Sigmoid colon (tissue), 7 donors: Measurements from ENCODE around the gene PLEKHG3. TPM values are rescaled to one million over a fixed set of nuclear protein-coding genes. Genes with fewer than 3 reads are reported as not detected.

Source experiments
- DNase-seq: peaks from one replicate; pipeline ENCODE4 v3.0.0-alpha.2; 2019
- H3K27ac ChIP-seq, 4 donors: fragments of 200-600 bp; sonication (generic); one replicate each; pipeline ENCODE4 v1.5.1; 2016 to 2019; ENCODE audit warnings: mild to moderate bottlenecking in 1 of 4
- H3K27me3 ChIP-seq, 3 donors: fragments of 200-600 bp; sonication (generic); one replicate each; pipeline ENCODE4 v1.5.1; 2019; ENCODE audit warnings: mild to moderate bottlenecking in 1 of 3
- H3K36me3 ChIP-seq, 4 donors: fragments of 200-600 bp; sonication (generic); one replicate each; pipeline ENCODE4 v1.5.1; 2016 to 2019
- H3K4me1 ChIP-seq, 4 donors: fragments of 200-600 bp; sonication (generic); one replicate each; pipeline ENCODE4 v1.5.1; 2017 to 2019
- H3K4me3 ChIP-seq, 4 donors: fragments of 200-600 bp; sonication (generic); one replicate each; pipeline ENCODE4 v1.5.1; 2017 to 2019; ENCODE audit warnings: mild to moderate bottlenecking in 2 of 4, moderate library complexity in 1 of 4
- H3K9me3 ChIP-seq, 4 donors: fragments of 200-600 bp in 3 of 4; sonication (generic) in 3 of 4; one replicate each; pipeline versions ENCODE4 v1.5.1 to v1.6.1; 2013 to 2019
- EP300 ChIP-seq, 4 donors: sonication (generic); formaldehyde crosslinking; IDR thresholded peaks; one replicate each; pipeline ENCODE4 v1.6.1; 2017; ENCODE audit warnings: antibody characterized with exemption in 4 of 4
- POLR2A ChIP-seq, 2 donors: fragments of 450-650 bp; IDR thresholded peaks; one replicate each; pipeline ENCODE4 v1.6.1; 2016; ENCODE audit warnings: antibody characterized with exemption in 2 of 2, mild to moderate bottlenecking in 2 of 2, moderate library complexity in 2 of 2
- POLR2AphosphoS5 ChIP-seq, 4 donors: sonication (generic); formaldehyde crosslinking; IDR thresholded peaks; one replicate each; pipeline ENCODE4 v1.6.1; 2017; ENCODE audit warnings: antibody characterized with exemption in 4 of 4
- WGBS, 2 donors: extraction: QIAGEN DNeasy Blood & Tissue Kit; methylation state at CpG; one replicate each; pipeline ENCODE4 v1.1.7; 2013; 5-methylcytosine and 5-hydroxymethylcytosine counted together
- intact Hi-C: fragments of 100-400 bp; cut with DNase I; formaldehyde crosslinking; loops from one replicate; pipeline ENCODE4 v1.15.1; 2023
- polyA plus RNA-seq, 3 donors: library from polyadenylated mRNA; stranded (reverse); fragments of 200-250 nt; gene quantifications; one replicate each; pipeline ENCODE4 v1.2.3, GENCODE V29; 2013
- total RNA-seq, 4 donors: library from RNA; depleted of rRNA; stranded (reverse); fragments of >200 nt; gene quantifications; one replicate each; pipeline ENCODE4 v1.1.0, GENCODE V29; 2016
- TF ChIP-seq, protein P1 (sequence below), 4 experiments: fragments of 450-650 bp in 3 of 4; fragments of 200-600 bp in 1 of 4; IDR thresholded peaks; one replicate each; pipeline ENCODE4 v1.5.1; 2016 to 2019; ENCODE audit warnings: antibody characterized with exemption in 4 of 4, mild to moderate bottlenecking in 3 of 4, moderate library complexity in 2 of 4
- donor health status: healthy with polysubstance abuse.
- donor health status: Bipolar disorder and iron deficiency.
- donor health status: healthy.

The PLEKHG3 gene
- total and polyA plus RNA-seq, 7 donors: 16.9 to 67.9 (median 34.4) TPM

DNA sequence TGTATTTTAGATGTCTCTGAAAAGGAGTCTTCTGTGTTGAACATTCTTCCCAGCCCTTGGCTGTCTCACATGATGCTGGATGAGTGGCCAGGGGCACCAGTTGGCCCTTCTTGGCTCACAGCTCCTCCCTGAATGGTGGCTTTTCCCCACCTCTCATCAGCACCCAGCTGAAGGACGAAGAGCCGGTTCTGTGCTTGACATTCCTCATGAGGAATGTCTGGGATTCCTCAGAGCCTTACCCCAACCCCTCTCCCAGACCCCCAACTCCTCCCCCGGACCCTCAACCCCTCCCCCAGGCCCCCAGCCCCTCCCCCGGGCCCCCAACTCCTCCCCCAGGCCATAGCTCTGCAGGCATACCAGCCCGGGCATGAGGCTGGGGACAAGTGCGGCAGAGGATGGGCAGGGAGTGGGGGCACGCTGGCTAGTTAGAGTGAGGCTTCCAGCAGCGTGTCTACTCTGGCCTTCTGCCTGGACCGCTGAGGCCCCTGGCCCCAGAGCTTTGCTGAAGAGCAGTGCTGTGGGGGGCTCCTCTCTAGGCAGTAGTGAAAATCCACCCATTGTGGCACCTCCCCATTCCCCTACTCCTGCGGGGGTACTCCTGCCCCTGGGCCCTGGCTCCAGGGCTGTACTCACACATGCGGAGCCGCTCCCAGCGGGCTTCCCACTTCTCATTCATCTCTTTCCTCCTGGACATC, 64.3 kb downstream of the PLEKHG3 start:
- Histone ChIP-seq H3K27me3 (no peaks in the 10 kb centered on the region), H3K9me3 (no peaks in the 10 kb centered on the region), H3K4me3 (no peak overlapping the region), H3K36me3 (no peaks in the 10 kb centered on the region), H3K27ac (no peak overlapping the region), H3K4me1 (peaks cover 0 to 17% (median 14%) of the 10 kb centered on the region in 4 donors)
- WGBS, 2 donors: 75 to 83% methylated on average over 13 of the region's 13 CpGs
- DNase-seq: peak; percentile 54
- intact Hi-C loops: loop anchor here (10.0 kb wide), 1 partner anchor 254 kb away; no protein-coding TSS in a partner anchor
- no peak for TF ChIP-seq POLR2AphosphoS5 (IDR thresholded peaks at IDR 0.05)
- no peak for TF ChIP-seq EP300 (IDR thresholded peaks at IDR 0.05)
- TF ChIP-seq, protein P1, sequence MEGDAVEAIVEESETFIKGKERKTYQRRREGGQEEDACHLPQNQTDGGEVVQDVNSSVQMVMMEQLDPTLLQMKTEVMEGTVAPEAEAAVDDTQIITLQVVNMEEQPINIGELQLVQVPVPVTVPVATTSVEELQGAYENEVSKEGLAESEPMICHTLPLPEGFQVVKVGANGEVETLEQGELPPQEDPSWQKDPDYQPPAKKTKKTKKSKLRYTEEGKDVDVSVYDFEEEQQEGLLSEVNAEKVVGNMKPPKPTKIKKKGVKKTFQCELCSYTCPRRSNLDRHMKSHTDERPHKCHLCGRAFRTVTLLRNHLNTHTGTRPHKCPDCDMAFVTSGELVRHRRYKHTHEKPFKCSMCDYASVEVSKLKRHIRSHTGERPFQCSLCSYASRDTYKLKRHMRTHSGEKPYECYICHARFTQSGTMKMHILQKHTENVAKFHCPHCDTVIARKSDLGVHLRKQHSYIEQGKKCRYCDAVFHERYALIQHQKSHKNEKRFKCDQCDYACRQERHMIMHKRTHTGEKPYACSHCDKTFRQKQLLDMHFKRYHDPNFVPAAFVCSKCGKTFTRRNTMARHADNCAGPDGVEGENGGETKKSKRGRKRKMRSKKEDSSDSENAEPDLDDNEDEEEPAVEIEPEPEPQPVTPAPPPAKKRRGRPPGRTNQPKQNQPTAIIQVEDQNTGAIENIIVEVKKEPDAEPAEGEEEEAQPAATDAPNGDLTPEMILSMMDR (IDR thresholded peaks at IDR 0.05): no peak
- TF ChIP-seq POLR2A (IDR thresholded peaks at IDR 0.05): no peak

DNA sequence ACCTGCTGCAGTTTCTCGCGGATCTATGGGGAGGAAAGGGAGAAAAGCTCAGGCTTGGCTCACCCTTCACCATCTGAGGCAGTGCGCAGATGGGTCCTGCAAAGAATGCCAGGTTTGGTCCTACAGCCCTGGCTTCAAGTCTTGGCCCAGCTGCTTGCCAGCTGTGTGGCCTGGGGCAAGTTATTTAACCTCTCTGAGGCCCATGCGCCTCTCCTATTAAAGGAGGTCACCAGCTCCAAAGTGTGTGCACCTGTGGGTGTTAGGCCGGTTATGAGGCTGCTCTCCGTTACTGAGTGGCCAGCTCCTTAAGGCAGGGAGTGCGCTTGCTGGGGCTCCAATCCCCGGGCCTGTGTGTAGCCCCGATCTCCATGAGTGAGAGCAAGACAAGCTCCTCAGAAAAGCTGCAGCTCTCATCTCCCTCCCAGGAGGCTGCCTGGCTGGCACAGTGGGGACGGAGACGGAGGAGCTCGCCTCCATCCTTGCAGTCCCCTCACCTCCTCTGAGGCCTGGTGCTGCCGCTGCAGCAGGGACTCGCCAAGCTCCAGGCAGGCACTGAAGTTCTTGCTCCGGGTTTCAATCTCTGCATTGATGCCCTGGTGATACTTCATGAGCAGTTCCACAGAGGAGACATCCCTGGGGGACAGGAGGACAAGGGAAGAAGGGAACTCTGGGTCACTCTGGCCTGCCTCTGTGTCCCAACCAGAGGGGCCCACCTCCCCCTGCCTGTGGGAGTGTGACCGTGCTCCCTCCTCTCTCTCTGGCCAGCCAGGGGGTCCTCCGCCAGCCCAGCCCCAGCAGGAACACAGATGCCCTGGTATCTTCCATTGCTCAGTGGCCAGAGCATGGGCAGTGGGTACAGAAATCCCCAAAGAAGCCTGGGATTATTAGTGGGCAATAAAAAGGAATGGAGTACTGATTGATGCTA, 65.1 kb downstream of the PLEKHG3 start:
- H3K9me3 ChIP-seq: no peaks in the 10 kb centered on the region
- H3K36me3 ChIP-seq: no peaks in the 10 kb centered on the region
- intact Hi-C loops: loop anchor here (10.0 kb wide), 1 partner anchor 255 kb away; no protein-coding TSS in a partner anchor
- H3K4me1 ChIP-seq: peaks cover 0 to 9% (median 6%) of the 10 kb centered on the region in 4 donors
- WGBS, 2 donors: 93 to 95% methylated on average over 17 of the region's 17 CpGs
- TF ChIP-seq POLR2AphosphoS5 (IDR thresholded peaks at IDR 0.05) (no peak), EP300 (IDR thresholded peaks at IDR 0.05) (no peak), POLR2A (IDR thresholded peaks at IDR 0.05) (no peak)
- TF ChIP-seq, protein P1 (IDR thresholded peaks at IDR 0.05): no peak
- no peak overlapping the region for H3K4me3 ChIP-seq
- H3K27me3 ChIP-seq: no peaks in the 10 kb centered on the region
- H3K27ac ChIP-seq: no peak overlapping the region
- peak; percentile 57 for DNase-seq

DNA sequence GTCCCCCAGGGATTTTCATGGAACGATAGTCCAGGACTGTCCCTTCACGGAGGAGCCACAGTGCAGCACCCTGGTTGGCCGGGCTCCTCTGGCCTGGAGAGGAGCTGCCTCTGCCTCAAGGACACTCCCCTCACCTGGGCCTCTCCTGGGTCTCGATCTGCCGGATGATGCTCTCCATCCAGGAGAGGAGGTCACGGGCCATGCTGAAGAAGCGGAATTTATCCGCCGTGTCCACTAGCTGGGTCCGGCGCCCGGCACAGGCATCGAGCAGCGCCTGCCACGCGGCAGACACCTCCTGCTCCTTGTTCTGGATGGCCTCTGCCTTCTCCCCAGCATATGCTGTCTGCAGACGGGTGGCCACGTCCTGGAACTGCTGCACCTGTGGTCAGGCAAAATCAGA, 66.5 kb downstream of the PLEKHG3 start:
- WGBS, 2 donors: 92 to 95% methylated on average over 18 of the region's 18 CpGs
- no peak overlapping the region for H3K4me3 ChIP-seq
- TF ChIP-seq EP300 (IDR thresholded peaks at IDR 0.05): no peak
- TF ChIP-seq, protein P1 (IDR thresholded peaks at IDR 0.05): no peak

DNA sequence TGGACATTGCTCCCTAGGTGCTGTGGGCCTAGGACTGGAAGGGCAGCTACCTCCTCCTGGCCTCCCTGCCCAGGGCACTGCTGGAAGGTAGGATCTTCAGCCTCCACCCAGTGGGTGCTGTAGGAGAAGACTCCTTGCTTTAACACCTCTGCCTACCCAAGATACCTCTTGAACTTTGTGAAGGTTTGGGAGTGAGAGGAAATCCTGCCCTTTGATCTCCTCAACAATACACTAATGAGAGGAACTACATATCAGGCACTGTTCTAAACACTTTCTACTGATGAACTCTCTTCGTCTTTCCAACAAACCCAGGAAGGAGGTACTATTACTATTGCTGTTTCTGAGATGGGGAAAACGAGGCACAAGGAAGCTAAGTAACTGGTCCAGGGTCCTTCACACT, 66.9 kb downstream of the PLEKHG3 start:
- no peak for DNase-seq
- 70 to 72% methylated on average over 2 of the region's 2 CpGs for WGBS, 2 donors

More for the DNA sequence above, 66.5 kb downstream of the PLEKHG3 start:
- peak; percentile 58 for DNase-seq
- H3K27ac ChIP-seq: no peak overlapping the region
- intact Hi-C loops: no loop called here
- no peaks in the 10 kb centered on the region for H3K36me3 ChIP-seq
- no peaks in the 10 kb centered on the region for H3K9me3 ChIP-seq
- H3K27me3 ChIP-seq: no peaks in the 10 kb centered on the region
- H3K4me1 ChIP-seq: no peaks in the 10 kb centered on the region

More for the DNA sequence above, 66.9 kb downstream of the PLEKHG3 start:
- Histone ChIP-seq H3K4me1 (no peaks in the 10 kb centered on the region), H3K4me3 (no peak overlapping the region), H3K27me3 (no peaks in the 10 kb centered on the region), H3K36me3 (no peaks in the 10 kb centered on the region), H3K27ac (no peak overlapping the region), H3K9me3 (no peaks in the 10 kb centered on the region)
- intact Hi-C loops: no loop called here
- TF ChIP-seq POLR2A (IDR thresholded peaks at IDR 0.05) (no peak), EP300 (IDR thresholded peaks at IDR 0.05) (no peak), POLR2AphosphoS5 (IDR thresholded peaks at IDR 0.05) (no peak)
- TF ChIP-seq, protein P1 (IDR thresholded peaks at IDR 0.05): no peak
